Skin epidermis (tissue), 12 donors: Measurements from ENCODE around the gene PTGDR2.

ENCODE experiments used
- H3K27ac ChIP-seq, 21 experiments: fragments of 200-600 bp; sonication (generic) in 11 of 21; one replicate each; pipeline ENCODE4 v1.5.0; 2020; ENCODE audit warnings: mild to moderate bottlenecking in 3 of 21, inconsistent platforms in 2 of 21, moderate library complexity in 2 of 21
- H3K4me3 ChIP-seq, 7 experiments: fragments of 200-600 bp; sonication (generic) in 2 of 7; one replicate each; pipeline ENCODE4 v1.5.0; 2020; ENCODE audit warnings: inconsistent platforms in 2 of 7, mild to moderate bottlenecking in 2 of 7, moderate library complexity in 1 of 7

Gene PTGDR2

GRCh38 chr11:60821827-60822599 lies 33.7 kb downstream of the PTGDR2 start:
- Histone ChIP-seq H3K4me3 (no peak overlapping the region), H3K27ac (no peak overlapping the region)

DNA sequence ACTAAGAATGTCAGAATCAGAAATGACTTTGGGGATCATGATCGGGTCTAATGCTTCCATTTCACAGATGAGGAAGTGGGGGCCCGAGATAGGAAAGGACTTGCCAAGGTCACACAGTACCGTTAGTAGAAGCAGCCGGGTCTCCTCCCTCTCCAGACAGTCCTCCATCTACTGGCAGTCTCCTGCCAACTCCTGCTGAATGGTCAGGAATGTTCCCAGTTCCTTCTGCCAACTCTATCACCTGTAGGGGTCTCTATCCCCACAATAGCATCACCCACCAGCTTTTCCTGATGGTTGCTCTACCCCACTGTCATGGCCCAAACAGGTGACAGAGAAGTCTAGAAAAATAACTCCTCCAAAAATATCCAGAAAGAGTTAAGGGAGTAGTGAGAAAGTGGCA lies 37.7 kb downstream of the PTGDR2 start:
- no peak overlapping the region for H3K27ac ChIP-seq
- no peak overlapping the region for H3K4me3 ChIP-seq

DNA sequence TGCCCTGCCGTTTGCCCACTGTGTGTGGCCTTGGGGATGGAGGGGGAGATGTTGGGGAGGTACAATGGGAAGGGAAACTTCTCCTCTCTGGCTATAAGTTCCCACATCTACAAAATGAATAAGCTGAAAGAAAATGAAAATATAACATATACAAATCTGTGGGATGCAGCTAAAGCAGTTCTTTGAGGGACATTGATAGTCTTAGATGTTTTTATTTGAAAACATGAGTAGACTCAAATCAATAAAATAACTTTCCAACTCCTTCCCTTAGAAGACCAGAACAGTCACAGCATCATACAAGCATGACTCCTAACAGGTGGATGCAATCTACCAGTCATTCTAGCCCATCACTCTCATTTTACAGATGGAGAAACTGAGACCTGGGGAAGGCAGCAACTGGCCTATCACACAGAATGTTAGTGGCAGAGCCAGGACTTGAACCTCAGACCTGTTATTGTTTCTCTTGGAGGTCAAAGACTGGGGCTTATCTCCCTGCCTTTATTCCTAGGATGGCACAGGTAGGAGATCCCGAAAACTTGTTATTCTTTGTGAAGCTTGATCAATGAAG lies 39.1 kb downstream of the PTGDR2 start:
- no peak overlapping the region for H3K4me3 ChIP-seq
- H3K27ac ChIP-seq, result no peak overlapping the region

GRCh38 chr11:60814112-60814511 lies 41.6 kb downstream of the PTGDR2 start:
- Histone ChIP-seq H3K27ac (no peak overlapping the region), H3K4me3 (no peak overlapping the region)

GRCh38 chr11:60813324-60813723 lies 42.4 kb downstream of the PTGDR2 start:
- no peak overlapping the region for H3K27ac ChIP-seq
- no peak overlapping the region for H3K4me3 ChIP-seq

DNA sequence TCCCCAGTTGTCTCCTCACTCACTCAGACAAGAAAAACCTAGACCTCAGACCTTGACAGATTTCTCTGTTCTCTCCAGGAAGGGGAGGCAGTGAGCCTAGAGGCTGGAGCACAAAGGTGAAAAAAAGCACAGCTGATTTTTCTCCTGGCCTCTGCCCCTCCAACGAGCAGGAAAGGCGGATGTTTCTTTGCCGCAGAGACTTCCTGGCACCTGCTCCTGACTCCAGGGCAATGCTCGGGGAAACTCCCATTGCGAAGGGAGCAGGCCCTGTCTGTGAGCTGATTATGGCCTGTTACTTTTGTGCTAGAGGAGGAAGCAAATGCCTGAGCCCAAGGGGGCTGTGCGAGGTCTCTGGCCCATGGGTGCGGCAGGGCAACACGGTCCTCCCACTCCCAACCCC lies 45.2 kb downstream of the PTGDR2 start:
- Histone ChIP-seq H3K4me3 (no peak overlapping the region), H3K27ac (no peak overlapping the region)

DNA sequence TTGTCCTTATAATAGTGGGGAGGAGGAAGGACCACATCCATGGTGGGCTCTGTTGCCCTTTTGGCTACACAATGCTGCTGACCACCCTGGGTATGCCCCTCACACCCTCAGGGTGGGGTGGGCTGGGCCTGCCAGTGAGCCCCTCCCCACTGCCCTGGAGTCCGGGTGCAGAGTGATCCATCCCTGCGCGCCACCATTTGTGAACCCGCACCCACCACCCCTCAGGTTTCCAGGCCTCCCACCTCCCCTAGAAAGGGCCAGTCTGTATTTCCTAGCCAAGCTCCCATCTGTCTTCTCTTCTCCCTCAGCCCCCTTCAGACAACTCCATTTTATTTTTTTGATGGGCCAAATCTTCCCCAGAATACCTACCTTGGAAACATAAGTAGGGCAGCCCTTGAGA lies 45.6 kb downstream of the PTGDR2 start:
- Histone ChIP-seq H3K27ac (no peak overlapping the region), H3K4me3 (no peak overlapping the region)

DNA sequence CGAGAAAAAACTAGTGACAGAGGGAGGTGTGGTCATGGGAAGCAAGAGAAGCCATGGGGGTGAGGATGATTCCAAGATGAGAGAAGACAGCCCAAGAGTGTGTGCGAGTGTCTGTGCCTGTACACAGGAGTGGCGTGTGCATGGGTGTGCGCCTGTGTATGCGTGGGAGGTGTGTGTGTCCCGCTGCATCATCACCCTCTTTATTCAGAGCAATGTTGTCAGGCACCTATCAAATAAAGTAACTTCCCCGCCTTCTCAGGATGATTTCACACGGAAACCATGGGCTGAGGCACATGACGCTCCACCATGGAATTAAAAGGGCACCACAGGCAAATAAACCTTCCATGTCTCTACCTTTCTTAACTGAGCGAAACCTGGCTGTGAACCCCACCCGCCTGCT lies 46.1 kb downstream of the PTGDR2 start:
- no peak overlapping the region for H3K4me3 ChIP-seq
- H3K27ac ChIP-seq, result no peak overlapping the region

- Histone ChIP-seq H3K27ac (no peak overlapping the region), H3K4me3 (no peak overlapping the region)
Measured at GRCh38 chr11:60809249-60809648, 46.5 kb downstream of the PTGDR2 start.

GRCh38 chr11:60803273-60803936 lies 52.3 kb downstream of the PTGDR2 start:
- Histone ChIP-seq H3K27ac (no peak overlapping the region), H3K4me3 (no peak overlapping the region)

- no peak overlapping the region for H3K4me3 ChIP-seq
- no peak overlapping the region for H3K27ac ChIP-seq
Measured at GRCh38 chr11:60801194-60801593, 54.6 kb downstream of the PTGDR2 start.
